HG02970 (cell line): Measurements from ENCODE around the gene DNMBP.
"Not testable (repeated sequence)": the region's sequence is repeated elsewhere in the genome, so short reads cannot be mapped to it uniquely, and the experiment has no call there.

Experiments
- ATAC-seq: cut with Tn5 transposase; IDR thresholded peaks from one replicate; pipeline ENCODE4 v1.9.1; 2021; ENCODE audit warnings: mild to moderate bottlenecking, moderate library complexity, moderate number of reproducible peaks; ENCODE audit not compliant: unreplicated experiment, low FRiP score

DNMBP gene

GRCh38 chr10:99958806-99959205 is 50.9 kb downstream of the DNMBP start:
- ATAC-seq, result no peak

- ATAC-seq, result no peak
These were observed 51.4 kb downstream of the DNMBP start for GRCh38 chr10:99958302-99958701.

GRCh38 chr10:99953510-99953909 is 56.2 kb downstream of the DNMBP start:
- ATAC-seq, result not testable (repeated sequence)

GRCh38 chr10:99952799-99953198 is 56.9 kb downstream of the DNMBP start:
- ATAC-seq, result no peak

GRCh38 chr10:99946051-99946450 is 63.7 kb downstream of the DNMBP start:
- not testable (repeated sequence) for ATAC-seq

- ATAC-seq, result no peak
These were observed 64.5 kb downstream of the DNMBP start for GRCh38 chr10:99945263-99945662.

GRCh38 chr10:99944860-99945259 is 64.9 kb downstream of the DNMBP start:
- ATAC-seq, result no peak

- ATAC-seq, result no peak
These were observed 65.8 kb downstream of the DNMBP start for GRCh38 chr10:99943908-99944307.

GRCh38 chr10:99941942-99942820 is 67.6 kb downstream of the DNMBP start:
- no peak for ATAC-seq

- no peak for ATAC-seq
These were observed 71.2 kb downstream of the DNMBP start for GRCh38 chr10:99938563-99938962.

GRCh38 chr10:99937630-99938029 is 72.1 kb downstream of the DNMBP start:
- no peak for ATAC-seq

- ATAC-seq, result not testable (repeated sequence)
These were observed 77.4 kb downstream of the DNMBP start for GRCh38 chr10:99932203-99932957.

- no peak for ATAC-seq
These were observed 78.8 kb downstream of the DNMBP start for GRCh38 chr10:99930731-99931550.

GRCh38 chr10:99929360-99929759 is 80.4 kb downstream of the DNMBP start:
- no peak for ATAC-seq

GRCh38 chr10:99927721-99928280 is 81.9 kb downstream of the DNMBP start:
- ATAC-seq, result no peak

- ATAC-seq, result no peak
These were observed 82.6 kb downstream of the DNMBP start for GRCh38 chr10:99926925-99927720.

GRCh38 chr10:99924451-99925255 is 85.1 kb downstream of the DNMBP start:
- no peak for ATAC-seq

GRCh38 chr10:99921948-99922347 is 87.8 kb downstream of the DNMBP start:
- no peak for ATAC-seq

- no peak for ATAC-seq
These were observed 88.8 kb downstream of the DNMBP start for GRCh38 chr10:99920901-99921300.
